Heart left ventricle (tissue), 16 donors: ENCODE measurements around the gene NPTXR. TPM values are rescaled to one million over a fixed set of nuclear protein-coding genes. Genes with fewer than 3 reads are reported as not detected.
A peak's percentile ranks its signal among the peaks of the same experiment; 100 is the strongest.

ENCODE experiments used
- ATAC-seq, 4 donors: fragments of 200-7000 bp; cut with Tn5 transposase; one replicate each; pipeline ENCODE4 v1.9.1; 2020 to 2022; ENCODE audit warnings: moderate library complexity in 4 of 4, mild to moderate bottlenecking in 3 of 4, moderate number of reproducible peaks in 1 of 4
- DNase-seq, 5 donors: peaks; one replicate each; pipeline ENCODE4 v3.0.0-alpha.2; 2020
- H3K27ac ChIP-seq, 12 donors: fragments of 200-600 bp; sonication (generic) in 4 of 12; one replicate each; pipeline versions ENCODE4 v1.5.0 to v1.8.0; 2016 to 2022; ENCODE audit warnings: mild to moderate bottlenecking in 2 of 12
- H3K27me3 ChIP-seq, 9 donors: fragments of 200-600 bp; sonication (generic) in 2 of 9; one replicate each; pipeline versions ENCODE4 v1.5.1 to v1.8.0; 2016 to 2022; ENCODE audit warnings: mild to moderate bottlenecking in 3 of 9
- H3K36me3 ChIP-seq, 9 donors: fragments of 200-600 bp; sonication (generic) in 2 of 9; one replicate each; pipeline versions ENCODE4 v1.5.0 to v1.8.0; 2018 to 2022; ENCODE audit warnings: mild to moderate bottlenecking in 2 of 9
- H3K4me1 ChIP-seq, 12 donors: fragments of 200-600 bp; sonication (generic) in 4 of 12; one replicate each; pipeline versions ENCODE4 v1.5.0 to v1.8.0; 2016 to 2022; ENCODE audit warnings: mild to moderate bottlenecking in 3 of 12
- H3K4me3 ChIP-seq, 12 donors: fragments of 200-600 bp; sonication (generic) in 4 of 12; one replicate each; pipeline versions ENCODE4 v1.5.0 to v1.8.0; 2017 to 2022; ENCODE audit warnings: mild to moderate bottlenecking in 9 of 12, moderate library complexity in 4 of 12
- H3K9me3 ChIP-seq, 12 donors: fragments of 200-600 bp; sonication (generic) in 4 of 12; one replicate each; pipeline versions ENCODE4 v1.5.0 to v1.8.0; 2016 to 2022; ENCODE audit warnings: mild to moderate bottlenecking in 1 of 12
- CTCF ChIP-seq, 12 donors: fragments of 200-600 bp; sonication (generic) in 4 of 12; IDR thresholded peaks; one replicate each; pipeline versions ENCODE4 v1.5.0 to v1.8.0; 2018 to 2022; ENCODE audit warnings: antibody characterized with exemption in 12 of 12, mild to moderate bottlenecking in 5 of 12
- POLR2A ChIP-seq, 2 donors: fragments of 450-650 bp; IDR thresholded peaks; one replicate each; pipeline ENCODE4 v1.6.1; 2017; ENCODE audit warnings: antibody characterized with exemption in 2 of 2, mild to moderate bottlenecking in 2 of 2, moderate library complexity in 2 of 2
- WGBS, 4 donors: extraction: QIAGEN DNeasy Blood & Tissue Kit in 2 of 4; methylation state at CpG; one replicate each; pipeline versions ENCODE4 v1.1.5 to v1.1.7; 2013 to 2018; 5-methylcytosine and 5-hydroxymethylcytosine counted together
- intact Hi-C, 10 donors: fragments of 100-400 bp; cut with DNase I; formaldehyde crosslinking; loops; one replicate each; pipeline versions ENCODE4 v1.11.1 to v1.14.2; 2022
- polyA plus RNA-seq, 2 donors: library from polyadenylated mRNA; stranded (reverse); fragments of 200-250 nt; gene quantifications; one replicate each; pipeline ENCODE4 v1.2.3, GENCODE V29; 2013
- total RNA-seq, 9 donors: library from RNA; depleted of rRNA in 2 of 9; stranded (reverse); fragments of >200 nt in 2 of 9; fragmentation: NEBNext Ultra II Directional in 3 of 9; extraction: Animal tissue kit (Norgen Biotek cat#: 25700) in 3 of 9; gene quantifications; one replicate each; pipeline versions ENCODE4 v1.1.0 to v1.2.4, GENCODE V29; 2016 to 2023
- donor health status: ischemic (EF 13 %, LVEDD 7.1; RV severe dilation, severe dysfunction).
- donor health status: healthy with polysubstance abuse.
- donor health status: DM: no; HTN: yes; CAD: no.
- donor health status: DM: no; HTN: no; CAD: no.
- donor health status: ischemic (EF 25% LVEDD 6.9; RV normal size, moderate dysfunction).
- donor health status: ischemic (EF 25% LVEDD 5.7; RV mildly dilated, moderate dysfunction).
- donor health status: healthy.
- donor health status: DM: yes; HTN: yes; CAD: no.
- donor health status: ischemic (EF 35%, LVEDD 5.7; RV mildly dilated, moderate dysfunction).
- donor health status: nonischemic (EF 11% LVEDD 7.7; RV severe dilation, severe dysfunction).
- donor health status: DM: yes; HTN: yes; CAD: no.
- donor health status: PGD.
- donor health status: ischemic (EF 29% LVEDD 5.4; RV normal size, mild dysfunction).
- donor health status: nonischemic (EF 23%, LVEDD 6.1; RV moderate dilation, normal function).

Gene NPTXR
- total and polyA plus RNA-seq, 11 donors = 15.4 to 34.0 (median 19.1) TPM

- no peak for TF ChIP-seq POLR2A (IDR thresholded peaks at IDR 0.05)
- Histone ChIP-seq H3K9me3 (no peaks in the 10 kb centered on the region), H3K36me3 (peaks cover 0 to 53% (median 23%) of the 10 kb centered on the region in 9 donors), H3K27ac (peak overlapping the region in 1 of 12 donors; percentile 82), H3K4me1 (peaks cover 10 to 92% (median 65%) of the 10 kb centered on the region in 12 donors), H3K27me3 (no peaks in the 10 kb centered on the region), H3K4me3 (no peak overlapping the region)
- 68 to 83% (median 77%) methylated on average over 10 to 13 of the region's 13 CpGs for WGBS, 4 donors
- ATAC-seq (no peak), DNase-seq (no peak)
- intact Hi-C loops = loop anchor here in 7 of 10 donors (5.0 to 10.0 kb wide), 5 partner anchors 75 to 255 kb away; partner anchors contain the start of gene DNAL4 (in 1 of the 7)
Measured at GRCh38 chr22:38867124-38867455, 23.3 kb upstream of the NPTXR start.

- TF ChIP-seq POLR2A (IDR thresholded peaks at IDR 0.05) (no peak), CTCF (IDR thresholded peaks at IDR 0.05) (no peak)
- Histone ChIP-seq H3K4me1 (peaks cover 10 to 97% (median 67%) of the 10 kb centered on the region in 12 donors), H3K9me3 (no peaks in the 10 kb centered on the region), H3K4me3 (no peak overlapping the region), H3K27ac (peak overlapping the region in 5 of 12 donors; percentile 52 to 85 (median 73)), H3K27me3 (no peaks in the 10 kb centered on the region), H3K36me3 (peaks cover 0 to 53% (median 23%) of the 10 kb centered on the region in 9 donors)
- WGBS, 4 donors = 69 to 83% (median 75%) methylated on average over 55 to 75 of the region's 75 CpGs
- intact Hi-C loops = loop anchor here in 7 of 10 donors (5.0 to 10.0 kb wide), 5 partner anchors 74 to 256 kb away; partner anchors contain the start of gene DNAL4 (in 1 of the 7)
- ATAC-seq (no peak), DNase-seq (no peak)
Measured at GRCh38 chr22:38866399-38867123, 22.7 kb upstream of the NPTXR start.

GRCh38 chr22:38866024-38866398 lies 22.2 kb upstream of the NPTXR start:
- no peaks in the 10 kb centered on the region for H3K9me3 ChIP-seq
- H3K4me1 ChIP-seq = peaks cover 10 to 97% (median 65%) of the 10 kb centered on the region in 12 donors
- H3K4me3 ChIP-seq = no peak overlapping the region
- peaks cover 0 to 53% (median 23%) of the 10 kb centered on the region in 9 donors for H3K36me3 ChIP-seq
- TF ChIP-seq POLR2A (IDR thresholded peaks at IDR 0.05) (no peak), CTCF (IDR thresholded peaks at IDR 0.05) (no peak)
- ATAC-seq (no peak), DNase-seq (no peak)
- H3K27me3 ChIP-seq = no peaks in the 10 kb centered on the region
- intact Hi-C loops = loop anchor here in 7 of 10 donors (5.0 to 10.0 kb wide), 5 partner anchors 74 to 256 kb away; partner anchors contain the start of gene DNAL4 (in 1 of the 7)
- 75 to 81% (median 78%) methylated on average over 4 to 15 of the region's 15 CpGs for WGBS, 4 donors
- H3K27ac ChIP-seq = peak overlapping the region in 10 of 12 donors; percentile 36 to 92 (median 80)

- ATAC-seq (no peak), DNase-seq (no peak)
- H3K36me3 ChIP-seq = peaks cover 0 to 53% (median 23%) of the 10 kb centered on the region in 9 donors
- H3K27me3 ChIP-seq = no peaks in the 10 kb centered on the region
- no peak for TF ChIP-seq POLR2A (IDR thresholded peaks at IDR 0.05)
- TF ChIP-seq CTCF (IDR thresholded peaks at IDR 0.05) = no peak
- 54 to 77% (median 70%) methylated on average over 11 to 20 of the region's 20 CpGs for whole genome bisulfite sequencing, 4 donors
- H3K4me3 ChIP-seq = no peak overlapping the region
- H3K9me3 ChIP-seq = no peaks in the 10 kb centered on the region
- H3K4me1 ChIP-seq = peaks cover 10 to 91% (median 59%) of the 10 kb centered on the region in 12 donors
- intact Hi-C loops = loop anchor here in 7 of 10 donors (5.0 to 10.0 kb wide), 5 partner anchors 73 to 257 kb away; partner anchors contain the start of gene DNAL4 (in 1 of the 7)
- peak overlapping the region; percentile 36 to 92 (median 76) for H3K27ac ChIP-seq
Measured at GRCh38 chr22:38865201-38866023, 21.6 kb upstream of the NPTXR start.
